Amygdala (tissue), 56 donors: ENCODE measurements around the gene AGAP1.

Source experiments
- DNase-seq, 56 donors: peaks; one replicate each; lab custom pipeline; 2025; lab: John Stamatoyannopoulos, UW

The AGAP1 gene

DNA sequence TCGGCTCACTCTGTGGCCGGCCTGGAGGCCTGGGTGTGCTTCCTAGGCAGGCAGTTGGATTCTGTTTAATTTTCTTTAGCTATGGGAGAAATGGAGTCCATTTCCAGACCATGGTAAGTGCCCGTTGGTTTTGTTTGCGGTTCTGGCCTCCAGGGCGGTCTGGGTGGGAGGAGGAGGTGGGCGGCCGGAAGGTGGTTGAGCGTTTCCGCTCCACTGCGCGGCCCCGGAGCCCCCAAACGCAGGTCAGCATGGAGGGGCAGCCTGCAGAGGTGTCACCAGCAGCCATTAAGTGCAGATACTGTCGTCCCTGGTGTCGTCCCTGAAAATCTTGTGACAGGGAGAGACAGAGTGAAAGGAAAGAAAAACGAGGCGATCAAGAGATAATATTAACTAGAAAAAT lies 370.5 kb downstream of the AGAP1 start:
- no peak for DNase-seq

DNA sequence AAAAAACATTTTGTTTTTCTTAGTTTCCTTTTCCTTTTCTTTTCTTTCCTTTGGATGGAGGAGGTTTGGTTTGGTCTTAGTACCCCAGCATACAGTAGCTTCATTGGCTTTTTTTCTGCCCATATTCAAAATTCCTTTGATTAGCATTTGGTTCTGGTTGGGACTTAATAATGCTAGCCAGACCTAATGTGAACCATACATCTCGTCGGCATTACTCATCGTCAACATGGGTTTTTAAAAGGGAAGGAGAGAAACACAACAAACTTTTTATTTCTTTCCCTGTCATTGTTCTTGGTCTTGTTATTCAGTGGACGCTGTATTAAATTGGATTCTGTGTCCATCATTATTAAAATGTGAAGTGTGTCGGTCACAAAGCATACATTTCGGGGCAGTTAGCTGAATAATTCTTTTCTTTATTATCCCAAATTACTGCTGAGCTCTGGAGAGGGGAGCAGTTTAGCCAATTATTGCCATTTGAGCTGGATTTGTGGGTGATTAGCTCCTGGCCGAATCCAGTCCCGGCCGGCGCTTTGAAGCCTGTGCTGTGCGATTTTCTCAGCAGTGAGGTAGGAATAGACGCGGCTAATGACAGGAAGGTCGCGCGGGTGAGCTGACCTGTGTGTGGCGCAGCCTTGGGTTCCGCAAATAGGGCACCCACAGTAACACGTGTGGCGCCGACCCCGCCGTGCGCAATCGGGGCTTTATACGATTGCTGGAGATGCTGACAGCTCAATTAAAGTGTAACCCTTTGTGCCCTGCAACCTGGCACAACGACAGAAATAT lies 371.1 kb downstream of the AGAP1 start:
- peak in 2 of 56 donors; percentile 8 to 29 for DNase-seq

DNA sequence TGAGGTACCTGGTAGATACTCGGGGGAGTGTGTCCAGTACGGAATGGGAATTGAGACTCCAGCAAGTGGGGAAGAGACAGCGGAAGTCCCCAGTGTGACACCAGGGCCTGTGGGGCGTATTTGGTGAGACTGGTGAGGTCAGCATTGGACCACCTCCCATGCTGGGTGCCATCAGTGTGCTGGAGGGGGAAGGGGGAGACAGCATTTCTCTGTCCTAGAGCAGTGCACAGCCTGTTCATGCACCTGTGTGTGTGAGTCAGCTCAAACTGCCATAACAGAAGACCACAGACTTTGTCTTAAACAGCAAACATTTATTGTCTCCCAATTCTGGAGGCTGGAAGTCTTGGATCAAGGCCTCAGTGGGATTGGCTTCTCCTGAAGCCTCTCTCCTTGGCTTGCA lies 372.5 kb downstream of the AGAP1 start:
- no peak for DNase-seq

DNA sequence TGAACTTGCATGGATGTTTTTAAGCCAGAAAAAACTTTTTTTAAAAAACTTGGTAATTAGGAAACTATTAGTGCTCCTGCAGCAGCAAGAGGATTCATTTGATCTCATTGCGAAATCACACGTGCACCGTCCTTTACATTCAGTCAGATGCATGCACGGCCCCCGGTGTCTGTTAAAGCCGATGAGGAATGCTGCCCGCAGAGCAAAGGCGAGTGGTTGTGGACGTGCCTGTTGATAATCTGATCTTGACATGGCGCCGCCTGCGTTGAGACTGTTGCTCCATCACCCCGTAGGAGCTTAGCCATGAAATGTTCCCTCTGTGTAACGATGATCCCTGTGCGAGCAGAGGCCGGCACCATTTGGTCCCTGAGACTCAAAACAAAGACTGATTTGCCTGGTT lies 374.4 kb downstream of the AGAP1 start:
- DNase-seq, result no peak

- DNase-seq, result no peak
These were observed 374.8 kb downstream of the AGAP1 start for GRCh38 chr2:235868645-235869044.

DNA sequence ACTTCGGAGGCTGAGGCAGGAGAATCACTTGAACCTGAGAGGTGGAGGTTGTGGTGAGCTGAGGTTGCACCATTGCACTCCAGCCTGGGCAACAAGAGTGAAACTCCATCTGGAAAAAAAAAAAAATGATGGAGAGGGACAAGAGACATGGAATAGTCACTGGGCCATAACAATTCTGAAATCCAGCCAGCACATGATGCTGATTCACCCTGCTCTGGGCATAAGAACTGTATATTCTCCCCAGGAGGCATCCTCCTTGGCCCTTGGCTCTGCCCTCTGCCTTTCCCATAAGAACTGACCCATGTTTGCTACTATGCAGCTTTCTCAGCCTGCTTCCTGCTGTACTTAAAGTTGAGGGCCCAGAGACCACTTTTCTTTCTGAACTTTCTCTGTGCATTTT lies 376.7 kb downstream of the AGAP1 start:
- DNase-seq, result no peak

GRCh38 chr2:235876099-235876679 lies 382.3 kb downstream of the AGAP1 start:
- no peak for DNase-seq

DNA sequence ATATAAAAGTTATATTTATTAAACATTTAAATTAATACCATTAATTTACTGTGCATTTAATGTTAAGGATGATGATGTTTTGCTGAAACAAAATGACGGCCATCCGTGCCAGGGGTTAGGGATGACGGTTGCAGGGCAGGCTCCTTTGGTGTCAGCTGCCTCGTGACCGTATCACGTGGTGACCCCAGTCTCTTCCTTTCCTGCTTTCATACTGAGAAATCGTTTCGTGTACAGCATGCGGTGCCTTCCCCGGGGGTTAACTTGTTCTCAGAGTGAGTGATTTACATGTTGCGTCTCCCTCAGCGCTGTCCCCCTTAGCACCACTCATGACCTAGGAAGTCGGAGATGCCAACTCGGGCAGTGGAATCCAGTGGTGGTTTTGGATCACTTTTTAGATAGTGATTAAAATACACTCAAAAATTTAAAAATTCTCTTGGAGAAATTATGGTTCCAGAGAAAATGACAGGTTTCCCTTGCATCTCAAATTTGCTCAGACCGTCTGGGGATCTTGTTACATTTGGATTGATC lies 383.5 kb downstream of the AGAP1 start:
- DNase-seq, result no peak

- DNase-seq, result no peak
These were observed 385.3 kb downstream of the AGAP1 start for GRCh38 chr2:235879116-235879515.

DNA sequence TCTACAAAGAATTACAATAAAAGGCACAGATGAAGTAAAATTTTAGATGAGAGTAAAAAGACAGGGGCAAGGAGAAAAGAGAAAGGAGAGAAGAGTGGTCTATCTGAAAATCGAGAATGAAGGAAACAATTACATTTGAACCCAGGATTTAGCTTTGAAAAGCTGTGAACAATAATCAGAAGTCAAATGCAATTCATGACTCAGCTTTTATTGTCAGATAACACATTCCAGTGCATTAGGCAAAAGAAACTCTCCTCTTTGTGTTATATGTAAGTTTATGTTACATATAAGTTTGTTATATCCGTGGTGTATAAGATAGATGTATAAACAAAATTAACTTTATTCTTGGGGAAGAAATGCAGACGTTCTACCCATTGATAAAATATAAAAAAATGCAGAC lies 389.8 kb downstream of the AGAP1 start:
- DNase-seq, result no peak

DNA sequence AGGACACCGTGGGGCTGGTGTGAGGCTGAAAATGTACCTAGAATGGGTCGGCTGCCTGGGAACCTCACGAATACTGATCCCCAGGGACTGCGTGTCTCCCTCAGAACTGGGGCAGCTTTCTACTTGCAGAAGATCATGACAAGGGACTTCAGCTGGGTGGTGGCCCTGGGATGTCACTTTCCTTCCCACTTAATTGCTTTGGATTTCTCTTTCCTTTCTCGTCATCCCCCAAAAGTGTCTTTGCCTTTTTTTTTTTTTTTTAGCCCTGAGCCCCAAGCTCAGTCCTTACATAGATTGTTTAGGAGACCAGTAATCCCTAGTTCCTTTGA lies 395.4 kb downstream of the AGAP1 start:
- DNase-seq, result no peak

DNA sequence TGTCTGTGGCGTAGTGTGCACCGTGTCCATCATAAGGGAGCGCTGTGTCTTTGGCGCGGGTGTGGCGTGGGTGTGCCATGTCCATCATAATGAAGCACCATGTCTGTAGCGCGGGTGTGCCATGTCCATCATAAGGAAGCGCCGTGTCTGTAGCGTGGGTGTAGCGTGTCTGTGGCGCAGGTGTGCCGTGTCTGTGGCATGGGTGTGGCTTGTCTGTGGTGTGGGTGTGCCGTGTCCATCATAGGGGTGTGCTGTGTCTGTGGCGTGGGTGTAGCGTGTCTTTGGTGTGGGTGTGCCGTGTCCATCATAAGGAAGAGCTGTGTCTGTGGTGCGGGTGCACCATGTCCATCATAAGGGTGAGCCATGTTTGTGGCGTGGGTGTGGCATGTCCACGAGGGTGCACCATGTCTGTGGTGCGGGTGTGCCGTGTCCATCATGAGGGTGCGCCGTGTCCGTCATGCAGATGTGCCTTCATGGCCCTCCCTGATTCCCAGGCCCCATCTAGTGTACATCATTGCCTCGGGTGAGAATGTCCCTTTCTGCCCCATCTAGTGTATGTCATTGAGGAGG lies 399.4 kb downstream of the AGAP1 start:
- DNase-seq, result no peak

- no peak for DNase-seq
These were observed 401.0 kb downstream of the AGAP1 start for GRCh38 chr2:235894839-235895238.

DNA sequence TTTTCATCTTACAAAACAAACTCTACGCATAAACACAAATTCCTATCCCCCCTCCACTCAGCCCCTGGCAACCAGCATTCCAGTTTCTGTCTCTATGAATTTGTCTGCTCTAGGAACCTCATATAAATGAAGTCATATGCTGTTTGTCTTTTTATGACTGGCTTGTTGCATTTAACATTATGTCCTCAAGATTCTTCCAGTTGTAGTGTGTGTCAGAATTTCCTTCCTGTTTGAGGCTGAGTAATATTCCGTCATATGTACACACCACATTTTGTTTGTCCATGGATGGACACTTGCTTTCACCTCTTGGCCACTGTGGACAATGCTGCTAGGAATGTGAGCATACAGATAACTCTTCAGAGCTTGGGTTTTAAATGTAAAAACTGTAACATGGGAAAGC lies 402.2 kb downstream of the AGAP1 start:
- no peak for DNase-seq

DNA sequence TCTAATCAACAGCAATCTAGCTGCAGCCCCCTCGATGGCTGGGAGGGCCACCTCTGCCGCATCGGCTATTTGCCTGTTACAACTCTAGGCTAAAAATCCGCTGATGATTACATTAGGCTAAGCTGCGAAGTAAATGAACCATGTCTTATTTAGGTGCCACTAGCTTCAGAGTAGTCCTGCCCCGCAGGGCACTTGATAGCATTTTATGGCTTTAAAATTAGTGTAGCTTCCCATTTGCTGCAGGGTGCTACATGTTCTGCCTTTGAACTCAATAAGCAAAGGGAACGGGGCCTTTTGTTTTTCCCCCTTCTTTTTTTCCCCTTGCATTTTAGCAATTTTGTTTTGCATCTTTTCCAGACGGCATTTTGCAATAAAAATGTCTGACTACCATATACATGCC lies 404.1 kb downstream of the AGAP1 start:
- DNase-seq, result no peak

GRCh38 chr2:235898766-235899165 lies 404.9 kb downstream of the AGAP1 start:
- DNase-seq, result no peak

GRCh38 chr2:235900631-235901030 lies 406.8 kb downstream of the AGAP1 start:
- no peak for DNase-seq

- DNase-seq, result no peak
These were observed 407.4 kb downstream of the AGAP1 start for GRCh38 chr2:235901243-235901642.

- DNase-seq, result no peak
These were observed 410.1 kb downstream of the AGAP1 start for GRCh38 chr2:235903782-235904584.

GRCh38 chr2:235904585-235904931 lies 410.7 kb downstream of the AGAP1 start:
- no peak for DNase-seq

GRCh38 chr2:235908826-235909225 lies 415.0 kb downstream of the AGAP1 start:
- DNase-seq, result no peak
